ENCODE data around the gene KRTAP10-12.
"Not testable (repeated sequence)": the region's sequence is repeated elsewhere in the genome, so short reads cannot be mapped to it uniquely, and the experiment has no call there.

KRTAP10-12 gene

GRCh38 chr21:44697172-44697810 lies at the start of gene KRTAP10-12:
Gene KRTAP10-12 (plus strand): TSS chr21:44697172. CDS start chr21:44697202, 30 bp downstream.
- in situ Hi-C loops (cut with MboI; ENCODE audit: low sequenced_read_pairs): not testable (repeated sequence)

GRCh38 chr21:44647222-44647552 lies 49.8 kb upstream of the KRTAP10-12 start:
- in situ Hi-C loops (cut with MboI; ENCODE audit: low sequenced_read_pairs): no loop called here

GRCh38 chr21:44648557-44649311 lies 48.2 kb upstream of the KRTAP10-12 start:
- in situ Hi-C loops (cut with MboI; ENCODE audit: low sequenced_read_pairs): no loop called here

GRCh38 chr21:44649521-44650100 lies 47.4 kb upstream of the KRTAP10-12 start:
- in situ Hi-C loops (cut with MboI; ENCODE audit: low sequenced_read_pairs): no loop called here

GRCh38 chr21:44650265-44650972 lies 46.6 kb upstream of the KRTAP10-12 start:
- in situ Hi-C loops (cut with MboI; ENCODE audit: low sequenced_read_pairs): no loop called here

- in situ Hi-C loops (cut with MboI; ENCODE audit: low sequenced_read_pairs): no loop called here
These were observed 45.8 kb upstream of the KRTAP10-12 start for GRCh38 chr21:44650973-44651675.

- in situ Hi-C loops (cut with MboI; ENCODE audit: low sequenced_read_pairs): no loop called here
These were observed 43.8 kb upstream of the KRTAP10-12 start for GRCh38 chr21:44653123-44653522.

GRCh38 chr21:44653656-44654575 lies 43.1 kb upstream of the KRTAP10-12 start:
- in situ Hi-C loops (cut with MboI; ENCODE audit: low sequenced_read_pairs): no loop called here

- in situ Hi-C loops (cut with MboI; ENCODE audit: low sequenced_read_pairs): no loop called here
These were observed 42.3 kb upstream of the KRTAP10-12 start, which contains the start of gene KRTAP12-4 for GRCh38 chr21:44654576-44655175. Gene KRTAP12-4 (minus strand): TSS chr21:44654659. CDS start chr21:44654614, 45 bp downstream.

- in situ Hi-C loops (cut with MboI; ENCODE audit: low sequenced_read_pairs): no loop called here
These were observed 40.1 kb upstream of the KRTAP10-12 start for GRCh38 chr21:44656868-44657267.

GRCh38 chr21:44657635-44658540 lies 39.1 kb upstream of the KRTAP10-12 start, which contains the start of gene KRTAP12-3:
Gene KRTAP12-3 (plus strand): TSS chr21:44657932. CDS start chr21:44657980, 48 bp downstream.
- in situ Hi-C loops (cut with MboI; ENCODE audit: low sequenced_read_pairs): no loop called here

- in situ Hi-C loops (cut with MboI; ENCODE audit: low sequenced_read_pairs): no loop called here
These were observed 38.4 kb upstream of the KRTAP10-12 start for GRCh38 chr21:44658541-44658910.

GRCh38 chr21:44658913-44659595 lies 37.9 kb upstream of the KRTAP10-12 start:
- in situ Hi-C loops (cut with MboI; ENCODE audit: low sequenced_read_pairs): no loop called here

- in situ Hi-C loops (cut with MboI; ENCODE audit: low sequenced_read_pairs): not testable (repeated sequence)
These were observed 35.4 kb upstream of the KRTAP10-12 start for GRCh38 chr21:44661567-44661966.

GRCh38 chr21:44664691-44665090 lies 32.3 kb upstream of the KRTAP10-12 start:
- in situ Hi-C loops (cut with MboI; ENCODE audit: low sequenced_read_pairs): no loop called here

GRCh38 chr21:44666401-44667320 lies 30.3 kb upstream of the KRTAP10-12 start, which contains the start of gene KRTAP12-2:
Gene KRTAP12-2 (minus strand): TSS chr21:44666927. CDS start chr21:44666886, 41 bp downstream.
- in situ Hi-C loops (cut with MboI; ENCODE audit: low sequenced_read_pairs): no loop called here
